Tibial nerve (tissue), 4 donors: ENCODE results near the gene PAPPA. TPM values are rescaled to one million over a fixed set of nuclear protein-coding genes. Genes with fewer than 3 reads are reported as not detected.

Experiments
- DNase-seq, 2 donors: peaks; one replicate each; pipeline ENCODE4 v3.0.0-alpha.2; 2019; ENCODE audit warnings: low spot score in 2 of 2
- H3K27ac ChIP-seq, 4 donors: fragments of 200-600 bp; sonication (generic) in 3 of 4; one replicate each; pipeline ENCODE4 v1.5.1; 2017 to 2019; ENCODE audit warnings: mild to moderate bottlenecking in 1 of 4
- H3K27me3 ChIP-seq, 2 donors: fragments of 200-600 bp; sonication (generic) in 1 of 2; one replicate each; pipeline versions ENCODE4 v1.5.1 to v1.6.0; 2017 to 2019
- H3K36me3 ChIP-seq, 3 donors: fragments of 200-600 bp; sonication (generic); one replicate each; pipeline ENCODE4 v1.5.1; 2018 to 2019
- H3K4me1 ChIP-seq, 4 donors: fragments of 200-600 bp; sonication (generic) in 3 of 4; one replicate each; pipeline ENCODE4 v1.5.1; 2017 to 2019
- H3K4me3 ChIP-seq, 4 donors: fragments of 200-600 bp; sonication (generic) in 3 of 4; one replicate each; pipeline ENCODE4 v1.5.1; 2017 to 2019; ENCODE audit warnings: mild to moderate bottlenecking in 1 of 4, moderate library complexity in 1 of 4
- H3K9me3 ChIP-seq, 4 donors: fragments of 200-600 bp; sonication (generic) in 3 of 4; one replicate each; pipeline ENCODE4 v1.5.1; 2017 to 2019
- CTCF ChIP-seq, 5 experiments: fragments of 200-600 bp in 3 of 5; fragments of 450-650 bp in 2 of 5; sonication (generic) in 3 of 5; IDR thresholded peaks; one replicate each; pipeline ENCODE4 v1.5.1; 2016 to 2019; ENCODE audit warnings: antibody characterized with exemption in 5 of 5, mild to moderate bottlenecking in 3 of 5, moderate library complexity in 2 of 5
- EP300 ChIP-seq, 2 donors: sonication (generic); formaldehyde crosslinking; IDR thresholded peaks; one replicate each; pipeline ENCODE4 v1.6.1; 2017; ENCODE audit warnings: antibody characterized with exemption in 2 of 2, mild to moderate bottlenecking in 1 of 2
- POLR2A ChIP-seq, 2 donors: fragments of 450-650 bp; IDR thresholded peaks; one replicate each; pipeline ENCODE4 v1.6.1; 2017; ENCODE audit warnings: antibody characterized with exemption in 2 of 2, mild to moderate bottlenecking in 2 of 2, moderate library complexity in 2 of 2
- WGBS, 2 donors: methylation state at CpG; one replicate each; pipeline ENCODE4 v1.1.5; 2018; 5-methylcytosine and 5-hydroxymethylcytosine counted together
- total RNA-seq, 4 donors: library from RNA; depleted of rRNA; stranded (reverse); fragments of >200 nt; gene quantifications; one replicate each; pipeline ENCODE4 v1.1.0, GENCODE V29; 2016

Gene PAPPA
- total RNA-seq, 4 donors from 2014 or later, result 1.0 to 8.1 (median 4.0) TPM

GRCh38 chr9:116437411-116438370, 284.1 kb downstream of the PAPPA start:
- DNase-seq, result no peak
- no peak for TF ChIP-seq CTCF (IDR thresholded peaks at IDR 0.05)
- no peak for TF ChIP-seq EP300 (IDR thresholded peaks at IDR 0.05)
- TF ChIP-seq POLR2A (IDR thresholded peaks at IDR 0.05), result no peak
- Histone ChIP-seq H3K4me3 (no peak overlapping the region), H3K27me3 (no peaks in the 10 kb centered on the region), H3K4me1 (no peaks in the 10 kb centered on the region), H3K36me3 (peaks cover 0 to 38% (median 0%) of the 10 kb centered on the region in 3 donors), H3K27ac (no peak overlapping the region), H3K9me3 (no peaks in the 10 kb centered on the region)
- WGBS, 2 donors, result 84 to 92% methylated on average over 10 of the region's 11 CpGs

GRCh38 chr9:116442528-116442927, 288.9 kb downstream of the PAPPA start:
- H3K4me1 ChIP-seq, result no peaks in the 10 kb centered on the region
- H3K27me3 ChIP-seq, result no peaks in the 10 kb centered on the region
- no peak overlapping the region for H3K27ac ChIP-seq
- H3K4me3 ChIP-seq, result no peak overlapping the region
- H3K9me3 ChIP-seq, result no peaks in the 10 kb centered on the region
- no peak for DNase-seq
- TF ChIP-seq CTCF (IDR thresholded peaks at IDR 0.05) (no peak), EP300 (IDR thresholded peaks at IDR 0.05) (no peak), POLR2A (IDR thresholded peaks at IDR 0.05) (no peak)
- peaks cover 0 to 38% (median 0%) of the 10 kb centered on the region in 3 donors for H3K36me3 ChIP-seq

GRCh38 chr9:116447934-116448333, 294.3 kb downstream of the PAPPA start:
- H3K27ac ChIP-seq, result no peak overlapping the region
- TF ChIP-seq POLR2A (IDR thresholded peaks at IDR 0.05), result no peak
- TF ChIP-seq EP300 (IDR thresholded peaks at IDR 0.05), result no peak
- no peak for TF ChIP-seq CTCF (IDR thresholded peaks at IDR 0.05)
- H3K4me3 ChIP-seq, result no peak overlapping the region
- no peaks in the 10 kb centered on the region for H3K36me3 ChIP-seq
- H3K27me3 ChIP-seq, result no peaks in the 10 kb centered on the region
- WGBS, 2 donors, result 29 to 31% methylated on average over 4 to 6 of the region's 6 CpGs
- no peaks in the 10 kb centered on the region for H3K9me3 ChIP-seq
- peaks cover 0 to 11% (median 0%) of the 10 kb centered on the region in 4 donors for H3K4me1 ChIP-seq
- DNase-seq, result no peak

- Histone ChIP-seq H3K4me3 (no peak overlapping the region), H3K27me3 (no peaks in the 10 kb centered on the region), H3K4me1 (peaks cover 0 to 11% (median 0%) of the 10 kb centered on the region in 4 donors), H3K27ac (no peak overlapping the region), H3K9me3 (no peaks in the 10 kb centered on the region), H3K36me3 (no peaks in the 10 kb centered on the region)
- no peak for DNase-seq
- no peak for TF ChIP-seq EP300 (IDR thresholded peaks at IDR 0.05)
- WGBS, 2 donors, result 61 to 81% methylated on average over 3 of the region's 3 CpGs
These were observed 294.8 kb downstream of the PAPPA start for GRCh38 chr9:116448431-116448830.

GRCh38 chr9:116449949-116450348, 296.4 kb downstream of the PAPPA start:
- H3K36me3 ChIP-seq, result no peaks in the 10 kb centered on the region
- TF ChIP-seq POLR2A (IDR thresholded peaks at IDR 0.05) (no peak), EP300 (IDR thresholded peaks at IDR 0.05) (no peak), CTCF (IDR thresholded peaks at IDR 0.05) (no peak)
- DNase-seq, result no peak
- H3K27ac ChIP-seq, result no peak overlapping the region
- H3K9me3 ChIP-seq, result no peaks in the 10 kb centered on the region
- H3K4me3 ChIP-seq, result no peak overlapping the region
- peaks cover 0 to 11% (median 0%) of the 10 kb centered on the region in 4 donors for H3K4me1 ChIP-seq
- 56 to 59% methylated on average over 3 of the region's 3 CpGs for WGBS, 2 donors
- H3K27me3 ChIP-seq, result no peaks in the 10 kb centered on the region
